ENCODE data around the gene RHOBTB1.

Gene RHOBTB1

DNA sequence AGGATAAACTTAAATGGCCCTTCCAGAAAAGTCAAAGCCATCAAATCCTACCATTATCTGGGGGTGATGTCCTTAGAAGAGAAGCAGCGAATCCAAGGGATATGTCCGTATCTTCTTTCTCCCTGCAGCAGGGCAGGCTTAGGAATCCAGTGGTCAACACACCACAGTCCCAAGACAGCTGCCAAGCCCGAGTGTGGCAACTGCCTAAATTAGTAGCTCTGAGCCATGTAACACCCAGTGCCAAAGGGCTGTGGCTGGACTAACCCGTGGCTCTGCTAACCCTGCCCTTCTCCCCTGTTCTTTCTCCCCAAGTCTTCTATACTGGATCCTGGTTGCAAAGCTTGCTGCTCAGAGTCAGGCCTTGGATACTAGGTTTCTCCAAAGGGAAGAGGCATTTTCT lies 90.9 kb downstream of the RHOBTB1 start:
- TF ChIP-seq, protein P1, sequence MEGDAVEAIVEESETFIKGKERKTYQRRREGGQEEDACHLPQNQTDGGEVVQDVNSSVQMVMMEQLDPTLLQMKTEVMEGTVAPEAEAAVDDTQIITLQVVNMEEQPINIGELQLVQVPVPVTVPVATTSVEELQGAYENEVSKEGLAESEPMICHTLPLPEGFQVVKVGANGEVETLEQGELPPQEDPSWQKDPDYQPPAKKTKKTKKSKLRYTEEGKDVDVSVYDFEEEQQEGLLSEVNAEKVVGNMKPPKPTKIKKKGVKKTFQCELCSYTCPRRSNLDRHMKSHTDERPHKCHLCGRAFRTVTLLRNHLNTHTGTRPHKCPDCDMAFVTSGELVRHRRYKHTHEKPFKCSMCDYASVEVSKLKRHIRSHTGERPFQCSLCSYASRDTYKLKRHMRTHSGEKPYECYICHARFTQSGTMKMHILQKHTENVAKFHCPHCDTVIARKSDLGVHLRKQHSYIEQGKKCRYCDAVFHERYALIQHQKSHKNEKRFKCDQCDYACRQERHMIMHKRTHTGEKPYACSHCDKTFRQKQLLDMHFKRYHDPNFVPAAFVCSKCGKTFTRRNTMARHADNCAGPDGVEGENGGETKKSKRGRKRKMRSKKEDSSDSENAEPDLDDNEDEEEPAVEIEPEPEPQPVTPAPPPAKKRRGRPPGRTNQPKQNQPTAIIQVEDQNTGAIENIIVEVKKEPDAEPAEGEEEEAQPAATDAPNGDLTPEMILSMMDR (IDR thresholded peaks at IDR 0.05; ENCODE audit: low read depth, low read length) = no peak
- no peak overlapping the region for H3K4me3 ChIP-seq (ENCODE audit: low read depth, low read length)

DNA sequence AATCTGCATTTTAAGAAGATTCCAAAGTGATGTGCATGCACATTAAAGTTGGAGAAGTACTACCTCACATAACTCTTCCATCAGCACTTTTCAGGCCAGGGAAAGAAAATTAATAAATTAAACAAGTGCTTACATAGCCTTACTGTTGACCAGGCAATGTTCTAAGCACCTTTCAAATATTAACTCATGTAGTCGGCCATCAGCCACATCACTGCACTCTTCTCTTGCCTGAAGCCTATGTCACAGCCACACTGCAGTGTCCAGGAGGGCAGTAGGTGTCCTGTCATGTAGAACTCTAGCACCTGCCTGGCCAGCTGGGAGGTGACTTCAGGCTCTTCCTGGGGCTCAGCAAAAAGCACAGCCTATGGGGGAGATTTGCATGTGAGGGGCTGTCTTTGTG lies 94.2 kb downstream of the RHOBTB1 start:
- TF ChIP-seq, protein P1 (IDR thresholded peaks at IDR 0.05; ENCODE audit: low read depth, low read length) = no peak
- H3K4me3 ChIP-seq (ENCODE audit: low read depth, low read length) = no peak overlapping the region

DNA sequence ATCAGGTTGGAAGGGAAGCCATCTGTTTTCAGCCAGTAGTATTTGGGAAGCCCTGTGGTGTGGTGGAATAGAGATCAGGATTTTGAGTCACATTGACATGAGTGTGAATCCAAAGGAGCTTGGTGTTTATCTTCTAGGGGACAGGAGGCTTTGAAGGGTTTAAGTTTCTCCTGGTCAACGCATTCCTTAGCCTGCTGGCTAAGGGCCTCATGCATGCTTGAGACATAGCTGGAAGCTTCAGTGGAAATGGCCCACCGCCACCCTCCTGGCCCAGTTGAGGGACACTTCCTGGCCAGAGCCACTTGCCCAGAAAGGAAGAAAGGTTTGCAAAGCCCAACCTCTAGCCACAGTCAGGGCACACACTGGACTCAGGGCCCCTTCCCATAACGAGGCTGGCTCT lies 94.8 kb downstream of the RHOBTB1 start:
- no peak overlapping the region for H3K4me3 ChIP-seq (ENCODE audit: low read depth, low read length)
- TF ChIP-seq, protein P1 (IDR thresholded peaks at IDR 0.05; ENCODE audit: low read depth, low read length) = no peak

DNA sequence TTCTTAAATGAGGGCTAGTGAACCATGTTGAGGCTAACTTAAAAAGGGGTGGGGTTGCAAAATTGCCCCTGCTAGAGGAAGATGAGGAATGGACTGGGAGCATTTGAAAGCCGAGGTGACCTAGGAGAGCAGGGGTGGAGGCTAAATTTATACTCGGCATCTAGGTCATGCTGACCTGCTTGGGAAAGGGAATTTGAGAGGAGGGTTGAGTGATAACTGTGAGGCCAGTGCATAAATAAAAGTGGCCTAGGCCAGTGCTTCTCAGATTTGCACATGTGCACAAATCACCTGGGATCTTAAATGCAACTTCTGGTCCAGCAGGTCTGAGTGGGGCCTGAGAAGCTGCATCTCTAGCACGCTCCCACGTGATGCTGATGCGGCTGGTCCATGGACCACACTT lies 95.3 kb downstream of the RHOBTB1 start:
- TF ChIP-seq, protein P1 (IDR thresholded peaks at IDR 0.05; ENCODE audit: low read depth, low read length) = no peak
- H3K4me3 ChIP-seq (ENCODE audit: low read depth, low read length) = no peak overlapping the region

DNA sequence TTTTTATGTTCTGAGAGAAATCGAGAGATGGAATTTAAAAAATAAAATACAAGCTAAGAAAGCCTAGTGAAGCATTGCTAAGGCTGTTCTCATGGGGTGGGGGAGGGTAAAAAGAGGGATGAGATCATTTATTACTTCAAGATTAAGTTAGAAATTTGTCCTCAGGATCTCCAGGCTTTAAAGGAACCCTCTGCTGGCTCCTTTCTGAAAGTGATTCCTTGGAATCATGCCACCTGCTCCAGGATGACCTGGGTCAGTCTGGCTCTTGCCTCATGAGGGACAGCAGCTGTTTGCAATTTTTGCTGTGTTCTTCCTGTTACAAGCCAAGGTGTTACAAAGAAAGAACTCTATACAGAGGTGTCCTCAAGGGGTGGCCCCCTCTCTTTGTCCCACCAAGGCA lies 95.9 kb downstream of the RHOBTB1 start:
- TF ChIP-seq, protein P1 (IDR thresholded peaks at IDR 0.05; ENCODE audit: low read depth, low read length) = no peak

DNA sequence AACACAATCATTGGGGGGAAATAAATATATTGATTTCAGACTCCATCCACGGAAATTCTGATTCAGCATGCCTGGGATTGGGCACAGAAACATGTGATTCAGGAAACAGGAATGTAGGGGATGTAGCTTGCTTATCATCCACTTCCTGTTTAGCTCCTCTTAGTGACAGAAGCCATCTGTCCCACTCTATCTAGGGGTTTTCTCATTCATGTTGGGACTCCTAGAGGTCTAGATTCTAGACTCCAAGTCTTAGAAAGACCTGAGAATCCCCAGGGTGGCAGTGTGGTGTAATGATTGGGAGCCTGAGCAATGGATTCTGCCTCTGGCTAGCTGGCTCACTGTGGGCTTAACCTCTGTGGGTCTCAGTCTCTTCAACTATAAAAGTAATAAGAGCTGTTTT lies 97.8 kb downstream of the RHOBTB1 start:
- H3K4me3 ChIP-seq (ENCODE audit: low read depth, low read length) = no peak overlapping the region
- TF ChIP-seq, protein P1 (IDR thresholded peaks at IDR 0.05; ENCODE audit: low read depth, low read length) = no peak

More for the DNA sequence above, 95.9 kb downstream of the RHOBTB1 start:
- no peak overlapping the region for H3K4me3 ChIP-seq (ENCODE audit: low read depth, low read length)

DNA sequence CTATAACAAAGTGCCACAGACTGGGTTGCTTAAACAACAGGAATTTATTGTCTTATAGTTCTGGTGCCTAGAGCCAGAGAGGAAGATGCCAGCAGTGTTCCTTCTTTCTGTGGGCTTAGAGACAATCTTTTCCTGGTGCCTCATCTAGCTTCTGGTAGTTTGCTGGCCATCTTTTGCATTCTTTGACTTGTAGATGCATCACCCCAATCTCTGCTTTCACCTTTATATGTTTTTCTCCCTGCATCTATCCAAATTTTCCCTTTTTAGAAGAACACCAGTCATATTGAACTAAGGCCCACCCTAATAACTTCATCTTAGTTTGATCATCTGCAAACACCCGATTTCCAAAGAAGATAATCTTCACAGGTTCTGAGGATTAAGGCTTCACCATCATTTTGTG lies 98.9 kb downstream of the RHOBTB1 start:
- TF ChIP-seq, protein P1 (IDR thresholded peaks at IDR 0.05; ENCODE audit: low read depth, low read length) = no peak
- no peak overlapping the region for H3K4me3 ChIP-seq (ENCODE audit: low read depth, low read length)
